NCI-H345 (cell line): ENCODE data around the gene NUDC.

Experiments
- DNase-seq: peaks from one replicate; lab custom pipeline; 2025; lab: John Stamatoyannopoulos, UW

The NUDC gene

GRCh38 chr1:26991310-26992116, 70.0 kb downstream of the NUDC start:
- no peak for DNase-seq

DNA sequence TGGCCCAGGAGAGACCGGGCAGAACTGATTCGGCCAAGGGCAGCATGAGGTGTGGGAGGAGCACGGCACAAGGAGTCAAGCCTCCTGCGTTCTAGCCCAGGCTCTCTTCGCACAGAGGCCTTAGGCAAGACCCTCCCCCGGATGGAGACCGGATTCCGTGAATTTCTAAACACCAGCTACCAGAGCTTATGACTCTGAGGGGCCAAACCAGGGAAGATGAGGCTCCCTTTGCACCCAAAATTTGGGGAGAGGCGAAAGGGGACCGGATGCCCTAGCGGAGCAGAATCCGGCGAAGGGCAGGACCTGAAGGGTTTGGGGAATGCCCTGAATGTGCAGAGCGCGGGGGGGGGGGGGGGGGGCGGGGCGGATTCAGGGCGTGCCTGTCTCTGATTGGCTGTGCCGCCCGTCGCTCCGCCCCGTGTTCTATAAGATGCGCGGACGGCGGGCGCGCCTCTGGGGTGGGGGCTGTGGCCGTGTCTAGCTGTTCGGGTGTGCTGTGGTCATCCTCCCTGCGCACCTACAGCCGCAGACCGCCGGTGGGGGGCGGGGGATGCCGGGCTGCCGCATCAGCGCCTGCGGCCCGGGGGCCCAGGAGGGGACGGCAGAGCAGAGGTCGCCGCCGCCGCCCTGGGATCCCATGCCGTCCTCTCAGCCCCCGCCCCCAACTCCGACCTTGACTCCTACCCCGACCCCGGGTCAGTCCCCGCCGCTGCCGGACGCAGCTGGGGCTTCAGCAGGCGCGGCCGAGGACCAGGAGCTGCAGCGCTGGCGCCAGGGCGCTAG, 71.9 kb downstream of the NUDC start, which contains the start of gene TRNP1:
TRNP1 (plus strand) TSS at position 456 of the 783 bp plus-strand sequence; CDS start at position 551, 95 bp downstream.
- DNase-seq: peak; percentile 71

GRCh38 chr1:26994020-26994786, 72.7 kb downstream of the NUDC start:
- DNase-seq: peak; percentile 30

DNA sequence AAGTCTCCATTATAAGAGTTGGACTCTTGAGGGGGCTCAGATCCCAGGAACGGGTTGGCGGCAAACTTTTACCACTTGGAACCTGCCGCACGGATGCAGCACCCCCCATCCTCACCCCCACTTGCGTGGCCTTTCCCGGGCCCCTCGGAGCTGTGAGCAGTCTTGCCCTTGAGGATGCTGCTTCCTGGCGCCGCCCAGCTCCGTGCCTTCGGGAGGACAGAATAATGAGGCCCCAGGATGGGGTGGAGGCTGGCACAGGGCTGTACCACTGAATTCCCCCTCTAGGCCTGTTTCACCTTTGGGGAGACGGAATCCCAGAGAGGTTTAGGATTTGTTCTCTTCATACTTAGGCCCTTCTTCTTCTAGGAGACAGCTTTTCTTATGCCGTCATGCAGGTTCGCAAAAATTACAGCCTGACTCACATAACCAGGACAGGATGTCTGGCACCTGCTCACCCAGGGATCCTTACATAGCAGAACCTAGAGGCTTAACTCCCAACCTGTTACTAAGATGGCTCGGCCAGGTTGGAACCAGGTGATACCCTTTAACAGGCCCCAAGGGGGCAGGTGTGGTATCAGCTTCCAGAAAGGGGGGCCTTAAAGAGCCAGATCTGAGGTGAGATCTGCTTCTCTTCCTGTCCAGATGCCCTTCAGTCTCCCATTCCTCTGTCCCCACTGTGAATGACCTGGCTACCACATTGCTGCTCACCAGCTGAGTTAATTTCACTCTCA, 73.4 kb downstream of the NUDC start:
- peak; percentile 17 for DNase-seq

- no peak for DNase-seq
These were observed 74.5 kb downstream of the NUDC start for GRCh38 chr1:26996024-26996423.
